ENCODE data around the gene COL8A1.
A peak's percentile ranks its signal among the peaks of the same experiment; 100 is the strongest.

The COL8A1 gene

GRCh38 chr3:99697250-99697649 is 58.9 kb downstream of the COL8A1 start:
- Histone ChIP-seq H3K18ac (ENCODE audit: low read length) (no peak overlapping the region), H2BK15ac (ENCODE audit: low read length) (no peak overlapping the region), H2BK120ac (ENCODE audit: low read depth, low read length) (no peak overlapping the region), H3K4me2 (ENCODE audit: insufficient read depth, low read length, poor library complexity, severe bottlenecking) (no peak overlapping the region), H3K4me3 (ENCODE audit: low read length in 2 of 2) (no peak overlapping the region), H4K8ac (ENCODE audit: low read depth, low read length) (no peak overlapping the region), H2BK12ac (ENCODE audit: low read length) (no peak overlapping the region), H3K27me3 (ENCODE audit: control insufficient read depth in 3 of 3, insufficient read depth in 3 of 3, low read depth in 1 of 3, low read length in 3 of 3) (no peaks in the 10 kb centered on the region), H3K27ac (replicated peaks; ENCODE audit: low read length) (no peak overlapping the region), H3K36me3 (replicated peaks in 1 of 2; ENCODE audit: control insufficient read depth in 2 of 2, insufficient read depth in 2 of 2, low read length in 2 of 2) (no peaks in the 10 kb centered on the region), H3K9me3 (replicated peaks in 1 of 2; ENCODE audit: control insufficient read depth in 2 of 2, insufficient read depth in 1 of 2, low read depth in 1 of 2, low read length in 2 of 2) (no peaks in the 10 kb centered on the region), H2AFZ (ENCODE audit: low read length) (no peak overlapping the region), H3K4me1 (ENCODE audit: control insufficient read depth in 2 of 2, insufficient read depth in 1 of 2, low read depth in 1 of 2, low read length in 2 of 2) (peaks cover 2 to 5% of the 10 kb centered on the region in 2 donors), H3K14ac (ENCODE audit: low read length) (no peak overlapping the region), H3K4ac (ENCODE audit: low read length) (no peak overlapping the region), H3K23ac (ENCODE audit: low read depth, low read length, poor library complexity) (no peak overlapping the region), H3K9ac (ENCODE audit: low read depth, low read length, poor library complexity) (no peak overlapping the region), H3K79me1 (ENCODE audit: low read depth, low read length) (no peaks in the 10 kb centered on the region), H4K91ac (ENCODE audit: low read depth, low read length, poor library complexity) (no peak overlapping the region), H2AK5ac (ENCODE audit: low read depth, low read length) (no peak overlapping the region), H2BK5ac (ENCODE audit: low read length) (no peak overlapping the region)
- no CpG with 5 or more reads among the region's 5 CpGs for WGBS, 2 donors (ENCODE audit: extremely low coverage in 2 of 2, insufficient read length in 2 of 2, insufficient replicate concordance in 1 of 2)
- no peak for DNase-seq (ENCODE audit: low spot score)

DNA sequence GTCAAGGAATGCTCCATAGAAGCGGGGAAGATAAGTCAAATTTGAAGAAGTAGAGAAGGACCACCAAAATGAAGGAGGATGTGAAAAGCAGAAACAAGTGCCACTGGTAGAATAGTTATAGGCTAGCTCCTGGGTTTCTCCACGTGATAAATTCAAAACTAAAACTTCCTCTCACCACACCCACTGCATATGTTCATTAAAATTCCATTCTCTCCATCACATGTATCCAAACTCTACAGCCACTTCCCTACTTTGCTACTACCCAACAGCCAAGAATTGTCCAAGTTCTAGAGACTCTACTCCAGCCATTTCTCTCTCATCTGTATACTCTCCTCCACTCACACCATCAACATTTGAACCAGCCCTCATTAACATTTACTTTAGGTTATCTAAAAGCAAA is 60.5 kb downstream of the COL8A1 start:
- H3K4me1 ChIP-seq (ENCODE audit: control insufficient read depth in 2 of 2, insufficient read depth in 1 of 2, low read depth in 1 of 2, low read length in 2 of 2) = peaks cover 2 to 8% of the 10 kb centered on the region in 2 donors
- no peaks in the 10 kb centered on the region for H3K36me3 ChIP-seq (replicated peaks in 1 of 2; ENCODE audit: control insufficient read depth in 2 of 2, insufficient read depth in 2 of 2, low read length in 2 of 2)
- no peak overlapping the region for H2BK15ac ChIP-seq (ENCODE audit: low read length)
- H3K9me3 ChIP-seq (replicated peaks in 1 of 2; ENCODE audit: control insufficient read depth in 2 of 2, insufficient read depth in 1 of 2, low read depth in 1 of 2, low read length in 2 of 2) = no peaks in the 10 kb centered on the region
- H3K4me3 ChIP-seq (ENCODE audit: low read length in 2 of 2) = no peak overlapping the region
- H2BK12ac ChIP-seq (ENCODE audit: low read length) = no peak overlapping the region
- no peak overlapping the region for H4K91ac ChIP-seq (ENCODE audit: low read depth, low read length, poor library complexity)
- H3K14ac ChIP-seq (ENCODE audit: low read length) = no peak overlapping the region
- no peaks in the 10 kb centered on the region for H3K79me1 ChIP-seq (ENCODE audit: low read depth, low read length)
- H3K23ac ChIP-seq (ENCODE audit: low read depth, low read length, poor library complexity) = no peak overlapping the region
- H3K4ac ChIP-seq (ENCODE audit: low read length) = no peak overlapping the region
- no peak for DNase-seq (ENCODE audit: low spot score)
- no peak overlapping the region for H3K27ac ChIP-seq (replicated peaks; ENCODE audit: low read length)
- no peak overlapping the region for H4K8ac ChIP-seq (ENCODE audit: low read depth, low read length)
- H3K18ac ChIP-seq (ENCODE audit: low read length) = no peak overlapping the region
- no peak overlapping the region for H3K4me2 ChIP-seq (ENCODE audit: insufficient read depth, low read length, poor library complexity, severe bottlenecking)
- no peaks in the 10 kb centered on the region for H3K27me3 ChIP-seq (ENCODE audit: control insufficient read depth in 3 of 3, insufficient read depth in 3 of 3, low read depth in 1 of 3, low read length in 3 of 3)
- no CpG with 5 or more reads among the region's 2 CpGs for WGBS, 2 donors (ENCODE audit: extremely low coverage in 2 of 2, insufficient read length in 2 of 2, insufficient replicate concordance in 1 of 2)
- no peak overlapping the region for H2BK120ac ChIP-seq (ENCODE audit: low read depth, low read length)
- no peak overlapping the region for H2AFZ ChIP-seq (ENCODE audit: low read length)
- H3K9ac ChIP-seq (ENCODE audit: low read depth, low read length, poor library complexity) = no peak overlapping the region
- H2BK5ac ChIP-seq (ENCODE audit: low read length) = no peak overlapping the region
- H2AK5ac ChIP-seq (ENCODE audit: low read depth, low read length) = no peak overlapping the region

DNA sequence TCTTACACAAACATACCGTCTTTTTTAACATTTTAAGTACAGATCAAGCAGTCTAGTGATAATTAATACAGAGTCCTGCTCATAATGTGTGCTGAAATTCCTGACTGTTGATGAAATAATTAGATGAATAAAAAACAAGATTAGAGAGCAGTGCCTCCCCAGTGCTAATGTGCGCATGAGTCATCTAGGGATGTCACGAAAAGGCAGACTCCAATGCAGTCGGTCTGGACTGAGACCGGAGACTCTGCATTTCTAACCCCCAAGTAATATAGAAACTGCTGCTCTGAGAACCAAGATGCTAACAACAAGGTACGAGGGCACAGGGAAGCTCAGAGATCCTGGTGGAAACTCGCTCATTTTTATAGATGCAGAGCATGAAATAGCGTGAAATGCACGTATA is 61.4 kb downstream of the COL8A1 start:
- H3K79me1 ChIP-seq (ENCODE audit: low read depth, low read length) = no peaks in the 10 kb centered on the region
- H3K4me1 ChIP-seq (ENCODE audit: control insufficient read depth in 2 of 2, insufficient read depth in 1 of 2, low read depth in 1 of 2, low read length in 2 of 2) = peaks cover 4 to 8% of the 10 kb centered on the region in 2 donors
- no peak overlapping the region for H2BK15ac ChIP-seq (ENCODE audit: low read length)
- H3K4me3 ChIP-seq (ENCODE audit: low read length in 2 of 2) = no peak overlapping the region
- no peak overlapping the region for H3K27ac ChIP-seq (replicated peaks; ENCODE audit: low read length)
- no peak overlapping the region for H3K9ac ChIP-seq (ENCODE audit: low read depth, low read length, poor library complexity)
- no peak overlapping the region for H4K91ac ChIP-seq (ENCODE audit: low read depth, low read length, poor library complexity)
- no peak overlapping the region for H2AFZ ChIP-seq (ENCODE audit: low read length)
- H2BK120ac ChIP-seq (ENCODE audit: low read depth, low read length) = no peak overlapping the region
- H3K4me2 ChIP-seq (ENCODE audit: insufficient read depth, low read length, poor library complexity, severe bottlenecking) = no peak overlapping the region
- H2BK12ac ChIP-seq (ENCODE audit: low read length) = no peak overlapping the region
- no peak overlapping the region for H3K14ac ChIP-seq (ENCODE audit: low read length)
- H3K4ac ChIP-seq (ENCODE audit: low read length) = no peak overlapping the region
- H2AK5ac ChIP-seq (ENCODE audit: low read depth, low read length) = no peak overlapping the region
- DNase-seq (ENCODE audit: low spot score) = no peak
- no peak overlapping the region for H2BK5ac ChIP-seq (ENCODE audit: low read length)
- H3K36me3 ChIP-seq (replicated peaks in 1 of 2; ENCODE audit: control insufficient read depth in 2 of 2, insufficient read depth in 2 of 2, low read length in 2 of 2) = no peaks in the 10 kb centered on the region
- no peak overlapping the region for H3K18ac ChIP-seq (ENCODE audit: low read length)
- WGBS, 2 donors (ENCODE audit: extremely low coverage in 2 of 2, insufficient read length in 2 of 2, insufficient replicate concordance in 1 of 2) = 100% methylated on average over 1 of the region's 9 CpGs; no CpG with 5 or more reads in 1 of the 2 donors
- H3K27me3 ChIP-seq (ENCODE audit: control insufficient read depth in 3 of 3, insufficient read depth in 3 of 3, low read depth in 1 of 3, low read length in 3 of 3) = no peaks in the 10 kb centered on the region
- no peak overlapping the region for H3K23ac ChIP-seq (ENCODE audit: low read depth, low read length, poor library complexity)
- no peaks in the 10 kb centered on the region for H3K9me3 ChIP-seq (replicated peaks in 1 of 2; ENCODE audit: control insufficient read depth in 2 of 2, insufficient read depth in 1 of 2, low read depth in 1 of 2, low read length in 2 of 2)
- H4K8ac ChIP-seq (ENCODE audit: low read depth, low read length) = no peak overlapping the region

- H3K36me3 ChIP-seq (replicated peaks in 1 of 2; ENCODE audit: control insufficient read depth in 2 of 2, insufficient read depth in 2 of 2, low read length in 2 of 2) = no peaks in the 10 kb centered on the region
- no peak overlapping the region for H3K23ac ChIP-seq (ENCODE audit: low read depth, low read length, poor library complexity)
- no CpG with 5 or more reads among the region's 8 CpGs for WGBS, 2 donors (ENCODE audit: extremely low coverage in 2 of 2, insufficient read length in 2 of 2, insufficient replicate concordance in 1 of 2)
- H2AK5ac ChIP-seq (ENCODE audit: low read depth, low read length) = no peak overlapping the region
- no peak for DNase-seq (ENCODE audit: low spot score)
- no peak overlapping the region for H3K18ac ChIP-seq (ENCODE audit: low read length)
- H3K4me2 ChIP-seq (ENCODE audit: insufficient read depth, low read length, poor library complexity, severe bottlenecking) = no peak overlapping the region
- no peaks in the 10 kb centered on the region for H3K27me3 ChIP-seq (ENCODE audit: control insufficient read depth in 3 of 3, insufficient read depth in 3 of 3, low read depth in 1 of 3, low read length in 3 of 3)
- H3K9ac ChIP-seq (ENCODE audit: low read depth, low read length, poor library complexity) = no peak overlapping the region
- H2AFZ ChIP-seq (ENCODE audit: low read length) = peak overlapping the region; percentile 76
- no peaks in the 10 kb centered on the region for H3K79me1 ChIP-seq (ENCODE audit: low read depth, low read length)
- H2BK12ac ChIP-seq (ENCODE audit: low read length) = no peak overlapping the region
- H3K14ac ChIP-seq (ENCODE audit: low read length) = no peak overlapping the region
- H3K4me3 ChIP-seq (ENCODE audit: low read length in 2 of 2) = no peak overlapping the region
- no peak overlapping the region for H2BK120ac ChIP-seq (ENCODE audit: low read depth, low read length)
- H4K8ac ChIP-seq (ENCODE audit: low read depth, low read length) = no peak overlapping the region
- no peak overlapping the region for H3K27ac ChIP-seq (replicated peaks; ENCODE audit: low read length)
- no peak overlapping the region for H2BK5ac ChIP-seq (ENCODE audit: low read length)
- H3K9me3 ChIP-seq (replicated peaks in 1 of 2; ENCODE audit: control insufficient read depth in 2 of 2, insufficient read depth in 1 of 2, low read depth in 1 of 2, low read length in 2 of 2) = no peaks in the 10 kb centered on the region
- no peak overlapping the region for H3K4ac ChIP-seq (ENCODE audit: low read length)
- H4K91ac ChIP-seq (ENCODE audit: low read depth, low read length, poor library complexity) = no peak overlapping the region
- H3K4me1 ChIP-seq (ENCODE audit: control insufficient read depth in 2 of 2, insufficient read depth in 1 of 2, low read depth in 1 of 2, low read length in 2 of 2) = peaks cover 4 to 8% of the 10 kb centered on the region in 2 donors
- H2BK15ac ChIP-seq (ENCODE audit: low read length) = no peak overlapping the region
Measured at GRCh38 chr3:99700631-99701268, 62.4 kb downstream of the COL8A1 start.
